ENCODE data around the gene ZNF593. TPM values are rescaled to one million over a fixed set of nuclear protein-coding genes. Genes with fewer than 3 reads are reported as not detected.

The ZNF593 gene
- total RNA-seq, 1 experiment from 2014 or later = 62.3 TPM

GRCh38 chr1:26175346-26175745 is 5.6 kb downstream of the ZNF593 start:
- BruUV-seq (replicated peaks) = no TSS peak
- ChIA-PET CTCF (no interaction called here), POLR2A (ENCODE audit: low non-redundant PET) (no interaction called here)
- no peak for TF ChIP-seq EZH2 (IDR thresholded peaks at IDR 0.05; ENCODE audit: borderline replicate concordance, low read depth, low read length, poor library complexity, severe bottlenecking)
- no peak for TF ChIP-seq CTCF (conservative IDR thresholded peaks at IDR 0.05; ENCODE audit: low read depth, low read length)
- DNase-seq (ENCODE audit: low spot score) = no peak
- Histone ChIP-seq H3K4me1 (ENCODE audit: insufficient read depth, low read length, poor library complexity, severe bottlenecking) (peaks cover 5% of the 10 kb centered on the region), H3K36me3 (ENCODE audit: insufficient read depth, low read length, poor library complexity, severe bottlenecking) (peaks cover 4% of the 10 kb centered on the region), H3K4me3 (ENCODE audit: low read depth, low read length, poor library complexity, severe bottlenecking) (no peak overlapping the region), H3K9me3 (ENCODE audit: low read depth, low read length, poor library complexity, severe bottlenecking) (no peaks in the 10 kb centered on the region), H3K27me3 (replicated peaks; ENCODE audit: insufficient read depth, low read depth, low read length, poor library complexity) (no peaks in the 10 kb centered on the region), H3K27ac (ENCODE audit: low read depth, low read length, poor library complexity, severe bottlenecking) (no peak overlapping the region)
- intact Hi-C loops (cut with micrococcal nuclease; ENCODE audit: unreplicated experiment) = no loop called here

GRCh38 chr1:26177182-26177684 is 7.5 kb downstream of the ZNF593 start, which contains the start of gene CNKSR1:
Gene CNKSR1 (plus strand): TSS chr1:26177491. CDS start chr1:26177548, 57 bp downstream.
- BruUV-seq (replicated peaks) = no TSS peak
- no peak for DNase-seq (ENCODE audit: low spot score)
- POLR2A ChIA-PET (ENCODE audit: low non-redundant PET) = no interaction called here

GRCh38 chr1:26180010-26180506 is 10.3 kb downstream of the ZNF593 start:
- no peak for DNase-seq (ENCODE audit: low spot score)
- intact Hi-C loops (cut with micrococcal nuclease; ENCODE audit: unreplicated experiment) = no loop called here
- TF ChIP-seq CTCF (conservative IDR thresholded peaks at IDR 0.05; ENCODE audit: low read depth, low read length) (no peak), EZH2 (IDR thresholded peaks at IDR 0.05; ENCODE audit: borderline replicate concordance, low read depth, low read length, poor library complexity, severe bottlenecking) (no peak)
- H3K9me3 ChIP-seq (ENCODE audit: low read depth, low read length, poor library complexity, severe bottlenecking) = no peaks in the 10 kb centered on the region
- no TSS peak for BruUV-seq (replicated peaks)
- H3K36me3 ChIP-seq (ENCODE audit: insufficient read depth, low read length, poor library complexity, severe bottlenecking) = no peaks in the 10 kb centered on the region
- H3K4me3 ChIP-seq (ENCODE audit: low read depth, low read length, poor library complexity, severe bottlenecking) = no peak overlapping the region
- H3K27me3 ChIP-seq (replicated peaks; ENCODE audit: insufficient read depth, low read depth, low read length, poor library complexity) = no peaks in the 10 kb centered on the region
- POLR2A ChIA-PET (ENCODE audit: low non-redundant PET) = no interaction called here
- CTCF ChIA-PET = no interaction called here
- no peak overlapping the region for H3K27ac ChIP-seq (ENCODE audit: low read depth, low read length, poor library complexity, severe bottlenecking)
- no peaks in the 10 kb centered on the region for H3K4me1 ChIP-seq (ENCODE audit: insufficient read depth, low read length, poor library complexity, severe bottlenecking)

More at GRCh38 chr1:26177182-26177684, 7.5 kb downstream of the ZNF593 start, which contains the start of gene CNKSR1:
- Histone ChIP-seq H3K4me3 (ENCODE audit: low read depth, low read length, poor library complexity, severe bottlenecking) (no peak within 1 kb of the TSS), H3K27me3 (replicated peaks; ENCODE audit: insufficient read depth, low read depth, low read length, poor library complexity) (no peaks in the 10 kb centered on the region), H3K9me3 (ENCODE audit: low read depth, low read length, poor library complexity, severe bottlenecking) (no peaks in the 10 kb centered on the region), H3K4me1 (ENCODE audit: insufficient read depth, low read length, poor library complexity, severe bottlenecking) (no peaks in the 10 kb centered on the region), H3K36me3 (ENCODE audit: insufficient read depth, low read length, poor library complexity, severe bottlenecking) (no peaks in the 10 kb centered on the region), H3K27ac (ENCODE audit: low read depth, low read length, poor library complexity, severe bottlenecking) (no peak within 1 kb of the TSS)
- CTCF ChIA-PET = no interaction called here
- intact Hi-C loops (cut with micrococcal nuclease; ENCODE audit: unreplicated experiment) = no loop called here
- TF ChIP-seq CTCF (conservative IDR thresholded peaks at IDR 0.05; ENCODE audit: low read depth, low read length) (no peak), EZH2 (IDR thresholded peaks at IDR 0.05; ENCODE audit: borderline replicate concordance, low read depth, low read length, poor library complexity, severe bottlenecking) (no peak)

All from A673 (cell line).